Skeletal muscle cell (primary cell): ENCODE data around the gene ADAM8.

ENCODE experiments used
- DNase-seq: peaks from one replicate; pipeline ENCODE4 v3.0.0-alpha.2; 2010; ENCODE audit warnings: low read depth
- H3K4me3 ChIP-seq: 2 replicates; pipeline ENCODE4 v1.5.1; 2011; ENCODE audit warnings: low read depth, mild to moderate bottlenecking, control low read depth, low read length, moderate library complexity

ADAM8 gene

DNA sequence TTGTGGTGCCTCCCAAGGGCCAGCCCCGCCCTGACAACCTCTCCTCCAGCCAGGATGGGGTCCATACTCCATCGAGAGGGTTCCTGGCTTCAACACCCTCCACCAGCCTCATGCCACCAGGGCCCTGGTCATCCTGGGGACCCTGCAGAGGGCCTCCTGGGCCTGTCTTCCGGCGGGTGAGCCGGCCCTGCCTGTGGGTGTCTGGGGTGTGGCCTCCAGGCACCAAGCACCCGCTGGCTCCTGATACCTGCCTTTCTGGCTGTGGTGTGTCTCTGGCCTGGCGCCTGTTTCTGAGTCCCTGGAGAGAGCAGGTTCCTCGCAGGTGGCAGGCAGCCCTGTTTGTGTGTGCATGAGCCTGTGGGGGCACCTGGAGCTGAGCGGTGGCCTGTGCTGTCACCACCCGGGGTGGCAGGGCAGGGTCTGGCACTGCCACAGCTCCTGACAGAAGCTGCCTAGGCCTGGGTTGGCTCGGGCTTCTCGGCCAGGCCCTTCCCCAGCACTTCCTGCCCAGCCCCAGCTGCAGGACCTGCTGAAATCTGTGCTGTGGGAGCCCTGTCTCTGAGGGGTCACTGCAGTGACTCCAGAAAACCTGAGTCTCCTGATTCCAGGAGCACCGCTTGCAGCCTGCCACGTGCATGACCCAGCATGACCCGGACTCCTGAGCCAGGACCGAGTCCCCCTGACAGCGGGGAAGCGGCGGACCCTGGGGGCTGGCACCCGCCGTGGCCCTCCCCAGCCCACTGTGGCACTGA lies 18.4 kb downstream of the ADAM8 start:
- no peak for DNase-seq
- no peak overlapping the region for H3K4me3 ChIP-seq

DNA sequence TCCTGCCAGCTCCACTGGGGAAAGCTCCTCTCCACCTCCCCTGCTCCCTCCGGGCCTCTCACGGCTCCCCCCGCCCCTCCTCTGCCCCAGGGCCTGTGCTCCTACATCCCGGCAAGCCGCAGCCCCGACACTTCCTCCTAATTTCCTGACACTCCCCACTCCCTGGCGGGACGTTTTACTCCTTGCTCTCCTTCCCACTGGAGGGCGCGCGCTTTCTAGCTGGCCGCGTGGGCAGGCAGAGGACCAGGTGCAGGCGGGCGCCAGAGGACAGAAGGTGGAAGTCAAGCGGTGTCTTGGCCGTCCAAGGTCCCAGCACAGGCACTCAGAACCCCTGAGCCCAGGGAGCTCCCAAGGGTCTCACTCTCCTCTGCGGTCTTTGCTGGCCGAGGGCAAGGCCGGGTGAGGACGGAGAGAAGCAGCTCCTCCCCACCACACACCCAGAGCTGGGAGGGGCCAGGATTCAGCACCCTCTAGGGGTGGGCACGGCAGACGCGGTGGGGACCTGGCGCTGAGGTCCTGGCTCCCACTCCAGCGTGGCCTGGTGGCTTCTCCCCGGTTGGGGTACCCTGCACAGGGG lies 19.1 kb downstream of the ADAM8 start:
- no peak for DNase-seq
- no peak overlapping the region for H3K4me3 ChIP-seq

DNA sequence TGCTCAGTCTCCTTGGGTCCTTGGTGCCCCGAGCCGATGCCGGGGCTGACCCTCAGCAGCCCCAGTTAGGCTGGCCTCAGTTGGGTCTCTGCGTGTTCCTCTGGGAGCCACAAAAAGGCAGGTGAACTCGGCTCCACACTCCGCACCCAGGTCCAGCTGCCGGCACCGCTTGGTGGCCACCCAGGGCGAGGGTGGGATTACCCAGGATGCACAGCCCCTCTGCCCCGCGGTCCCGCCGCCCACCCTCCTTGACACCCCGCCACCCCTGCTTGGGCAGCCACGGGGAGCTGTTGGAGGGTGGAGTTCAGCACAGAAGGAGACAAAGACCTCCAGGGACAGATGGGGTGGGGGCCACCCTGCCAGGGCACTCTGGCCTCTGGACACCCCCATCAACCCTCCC lies 21.3 kb downstream of the ADAM8 start:
- no peak overlapping the region for H3K4me3 ChIP-seq
- no peak for DNase-seq

DNA sequence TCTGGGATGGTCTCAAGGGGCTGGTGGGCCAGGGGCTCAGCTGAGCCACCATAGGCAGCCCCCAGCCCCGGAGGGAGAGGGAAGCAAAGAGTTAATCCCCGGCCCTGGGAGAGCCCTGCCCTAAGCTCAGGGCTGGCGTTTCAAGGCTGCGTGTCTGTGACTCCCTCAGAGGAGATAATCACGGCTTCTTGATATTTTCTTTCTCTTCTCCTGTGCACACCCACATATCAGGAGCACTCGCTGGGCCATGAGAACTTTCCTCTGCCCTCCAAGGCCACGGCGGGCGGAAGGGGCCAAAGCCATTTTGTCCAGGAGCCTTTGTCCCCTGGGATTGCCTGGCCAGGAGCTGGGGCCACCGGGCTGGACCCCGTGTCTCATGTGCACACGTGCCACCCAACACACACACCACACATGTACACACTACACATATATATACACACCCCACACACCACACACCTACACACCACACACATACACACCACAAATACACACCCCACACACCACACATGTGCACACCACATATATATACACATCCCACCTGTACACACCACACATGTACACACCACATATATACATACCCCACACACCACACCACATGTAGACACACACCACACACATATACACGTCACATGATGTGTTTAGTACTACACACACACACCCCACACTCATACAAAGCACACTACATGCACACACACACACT lies 22.1 kb downstream of the ADAM8 start:
- DNase-seq = no peak
- no peak overlapping the region for H3K4me3 ChIP-seq

DNA sequence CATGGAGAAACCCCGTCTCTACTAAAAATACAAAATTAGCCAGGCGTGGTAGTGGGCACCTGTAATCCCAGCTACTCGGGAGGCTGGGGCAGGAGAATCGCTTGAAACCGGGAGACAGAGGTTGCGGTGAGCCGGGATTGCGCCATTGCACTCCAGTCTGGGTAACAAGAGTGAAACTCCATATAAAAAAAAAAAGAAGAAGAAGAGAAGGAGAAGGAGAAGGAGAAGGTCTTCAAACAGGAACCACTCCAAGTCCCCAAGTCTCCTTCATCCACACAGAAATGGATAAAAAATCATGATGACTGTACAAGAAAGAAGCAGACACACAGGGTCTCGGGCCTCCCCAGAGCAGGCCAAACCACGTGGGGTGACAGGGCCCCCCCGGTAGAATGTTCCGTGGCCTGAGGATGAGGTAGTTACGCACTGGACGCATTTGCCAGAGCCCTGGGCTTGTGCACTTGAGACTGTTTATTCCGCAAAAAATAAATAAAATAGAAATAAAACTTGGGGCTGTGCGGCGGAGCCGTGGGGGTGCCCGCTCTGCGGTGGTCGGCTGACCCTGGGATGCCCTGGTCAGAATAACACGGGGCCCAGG lies 23.2 kb downstream of the ADAM8 start:
- no peak overlapping the region for H3K4me3 ChIP-seq
- DNase-seq = no peak

DNA sequence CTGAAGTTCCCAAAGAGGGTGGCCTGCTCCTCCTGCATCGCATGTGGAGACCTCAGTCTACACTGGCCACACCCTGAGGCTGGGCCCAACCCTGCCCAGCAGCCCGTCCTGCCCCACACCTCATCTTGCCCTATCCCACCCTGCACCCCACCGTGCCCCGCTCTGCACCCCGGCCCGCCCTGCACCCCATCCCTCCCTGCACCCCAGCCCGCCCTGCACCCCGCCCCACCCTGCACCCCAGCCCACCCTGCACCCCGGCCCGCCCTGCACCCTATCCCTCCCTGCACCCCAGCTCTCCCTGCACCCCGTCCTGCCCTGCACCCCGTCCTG lies 24.5 kb downstream of the ADAM8 start:
- H3K4me3 ChIP-seq = no peak overlapping the region
- DNase-seq = no peak

DNA sequence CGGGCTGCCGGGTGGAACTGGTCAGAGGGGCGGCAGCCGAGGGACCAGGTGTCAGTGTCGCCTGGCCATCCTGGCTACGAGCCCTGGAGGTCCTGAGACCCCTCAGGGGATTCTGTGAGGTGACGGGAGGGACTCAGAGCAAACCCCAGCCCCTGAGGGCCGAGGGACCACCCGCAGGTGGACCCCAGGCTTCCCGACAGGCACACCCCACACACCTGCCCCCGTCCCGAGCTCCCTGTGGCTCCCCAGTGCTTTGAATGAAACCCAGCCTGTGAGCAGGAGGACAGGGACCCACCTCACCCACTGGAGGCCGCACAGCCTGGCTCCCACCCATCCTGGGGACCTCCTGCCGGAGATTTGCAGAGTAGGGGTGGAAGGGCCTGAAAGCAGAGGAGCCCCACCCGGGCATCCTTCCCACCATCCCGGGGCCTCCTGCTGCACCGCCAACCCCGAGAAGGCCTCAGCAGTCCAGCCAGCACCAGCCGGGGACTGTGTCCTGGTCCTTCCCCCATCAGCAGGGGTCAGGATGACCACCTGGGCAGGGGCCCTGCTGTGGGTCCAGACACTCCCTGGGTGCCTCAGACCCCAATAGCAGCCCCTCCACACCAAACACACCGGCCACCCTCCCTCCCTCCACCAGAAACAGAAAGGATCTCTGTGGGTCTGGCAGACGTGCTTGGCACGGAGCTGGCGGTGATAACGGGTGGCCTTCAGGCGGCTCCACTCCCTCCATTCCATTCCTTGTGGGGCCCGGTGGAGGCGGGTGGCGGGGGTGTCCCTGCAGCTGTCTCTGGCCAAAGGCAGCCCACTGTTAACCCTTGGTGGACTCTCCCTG lies 25.1 kb downstream of the ADAM8 start:
- no peak for DNase-seq
- no peak overlapping the region for H3K4me3 ChIP-seq

DNA sequence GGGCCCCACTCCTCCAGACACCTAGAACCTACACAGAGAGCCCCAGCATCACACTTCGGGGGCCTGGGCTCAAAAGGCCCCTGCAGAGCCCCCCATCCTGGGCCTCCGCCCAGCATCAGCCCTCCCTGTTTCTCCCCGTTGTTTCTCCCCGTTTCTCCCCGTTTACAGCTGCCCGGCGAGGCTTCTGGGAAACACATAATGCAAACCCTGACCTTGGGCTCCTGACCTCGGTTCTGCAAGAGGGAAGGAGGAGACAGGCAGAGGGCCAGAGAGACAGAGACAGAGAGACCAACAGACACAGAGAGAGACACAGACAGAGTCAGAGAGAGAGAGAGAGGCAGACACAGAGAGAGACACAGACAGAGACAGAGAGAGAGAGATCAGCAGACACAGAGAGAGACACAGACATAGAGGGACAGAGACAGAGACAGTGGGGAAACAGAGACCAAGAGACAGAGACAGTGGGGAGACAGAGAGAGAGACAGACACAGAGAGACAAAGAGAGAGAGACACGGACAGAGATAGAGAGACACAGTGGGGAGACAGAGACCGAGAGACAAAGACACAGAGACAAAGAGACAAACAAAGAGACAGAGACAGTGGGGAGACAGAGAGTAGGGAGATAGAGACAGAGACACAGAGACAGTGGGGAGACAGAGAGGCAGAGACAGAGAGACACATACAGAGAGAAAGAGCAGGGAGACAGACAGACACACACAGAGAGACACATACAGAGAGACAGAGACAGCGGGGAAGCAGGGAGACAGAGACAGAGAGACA lies 26.5 kb downstream of the ADAM8 start:
- no peak for DNase-seq
- no peak overlapping the region for H3K4me3 ChIP-seq

DNA sequence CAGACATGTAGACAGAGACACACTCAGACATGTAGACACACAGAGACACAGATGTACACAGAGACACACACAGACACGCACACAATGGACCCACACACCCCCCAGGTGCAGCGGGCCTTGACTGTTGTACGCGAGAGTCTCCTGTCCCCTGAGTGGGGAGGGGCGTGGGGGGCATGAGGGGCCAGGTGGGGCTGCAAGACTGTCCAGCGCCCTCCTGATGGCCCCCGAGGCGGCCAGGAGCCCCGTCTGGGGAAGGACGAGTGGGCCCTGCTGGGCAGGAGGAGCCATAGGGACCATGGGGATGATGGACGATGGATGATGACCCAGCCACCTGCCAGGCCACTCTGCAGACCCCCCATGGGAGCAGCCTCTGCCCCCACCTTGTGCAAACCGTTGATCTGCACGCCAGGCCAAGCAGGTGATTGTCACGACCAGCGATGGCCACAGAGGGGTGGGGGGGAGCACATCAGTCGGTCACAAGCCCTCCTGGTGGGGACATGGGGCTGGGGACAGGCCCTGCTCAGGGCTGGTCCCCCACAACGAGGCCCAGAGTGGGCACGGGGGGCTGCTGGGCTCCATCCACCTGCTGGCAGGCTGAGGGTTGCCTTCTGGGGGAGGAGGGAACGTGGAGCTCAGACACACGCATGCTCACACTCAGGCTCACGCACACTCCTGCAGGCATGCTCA lies 27.4 kb downstream of the ADAM8 start:
- DNase-seq = no peak
- H3K4me3 ChIP-seq = no peak overlapping the region

DNA sequence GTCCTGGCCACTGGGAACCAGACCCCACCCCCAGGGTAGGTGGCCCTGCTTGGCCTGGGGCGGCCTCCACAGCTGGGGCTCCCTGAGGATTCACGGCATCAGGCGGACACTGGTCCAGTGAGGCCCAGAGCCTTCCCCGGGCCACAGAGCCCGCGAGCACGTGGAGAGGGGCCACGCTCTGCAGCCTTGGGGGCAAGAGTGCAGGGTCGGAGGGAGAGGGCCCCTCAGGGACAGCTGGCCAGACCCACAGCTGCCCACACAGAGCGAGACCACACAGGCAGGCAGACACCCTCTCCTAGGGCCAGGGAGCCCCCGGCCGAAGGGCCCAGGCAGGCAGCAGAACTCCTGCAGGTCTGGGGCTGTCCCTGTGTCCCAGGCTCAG lies 28.3 kb downstream of the ADAM8 start:
- DNase-seq = no peak
- no peak overlapping the region for H3K4me3 ChIP-seq

DNA sequence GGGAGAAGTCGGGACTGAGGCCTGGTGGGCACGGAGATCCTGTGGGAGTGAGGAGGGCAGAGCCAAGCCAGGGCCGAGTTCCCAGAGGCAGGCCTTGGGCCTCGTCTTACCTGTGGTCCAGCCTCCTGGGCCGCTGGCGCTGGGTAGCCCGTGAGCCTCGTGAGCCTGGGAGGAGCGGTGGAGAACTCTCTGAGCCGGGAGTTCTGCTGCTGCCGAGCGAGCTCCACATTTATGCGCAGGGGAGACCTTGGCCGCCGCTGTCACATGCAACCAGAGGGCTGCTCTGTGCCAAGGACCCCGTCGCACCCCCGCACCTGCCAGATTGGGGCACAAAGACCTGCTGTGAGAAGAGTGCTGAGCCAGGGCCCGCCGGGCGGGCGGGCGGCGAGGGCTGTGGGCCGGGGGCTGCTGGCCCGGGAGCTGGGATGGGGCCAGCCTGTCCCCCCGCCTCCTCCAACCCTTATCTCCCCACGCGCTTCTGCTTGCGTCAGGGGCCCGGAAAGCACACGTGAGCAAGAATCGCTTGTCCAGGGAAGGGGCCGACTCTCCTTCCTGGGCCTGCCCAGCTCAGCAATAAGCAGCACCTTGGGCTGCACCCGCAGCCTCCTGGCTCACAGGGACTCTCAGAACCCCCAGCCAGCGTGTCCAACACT lies 28.9 kb downstream of the ADAM8 start:
- DNase-seq = no peak
- H3K4me3 ChIP-seq = no peak overlapping the region

DNA sequence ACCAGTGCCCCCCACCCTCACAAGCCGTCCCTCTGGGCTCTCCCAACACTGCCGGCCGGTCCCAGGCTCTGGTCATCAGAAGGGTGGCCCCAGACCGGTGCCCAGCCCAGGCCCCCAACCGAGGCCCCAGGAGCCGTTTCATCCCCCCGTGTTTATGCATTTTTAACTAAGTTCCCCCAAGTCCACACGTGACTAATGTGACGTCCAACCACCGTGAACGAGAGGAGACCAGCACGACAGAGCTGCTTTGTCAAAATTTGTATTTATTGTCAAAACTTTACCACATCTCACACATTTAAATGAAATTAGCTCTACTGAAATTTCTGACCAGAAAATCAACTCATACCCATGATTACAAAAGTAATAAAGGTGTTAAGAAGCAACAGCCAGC lies 30.4 kb downstream of the ADAM8 start:
- H3K4me3 ChIP-seq = no peak overlapping the region
- DNase-seq = no peak

DNA sequence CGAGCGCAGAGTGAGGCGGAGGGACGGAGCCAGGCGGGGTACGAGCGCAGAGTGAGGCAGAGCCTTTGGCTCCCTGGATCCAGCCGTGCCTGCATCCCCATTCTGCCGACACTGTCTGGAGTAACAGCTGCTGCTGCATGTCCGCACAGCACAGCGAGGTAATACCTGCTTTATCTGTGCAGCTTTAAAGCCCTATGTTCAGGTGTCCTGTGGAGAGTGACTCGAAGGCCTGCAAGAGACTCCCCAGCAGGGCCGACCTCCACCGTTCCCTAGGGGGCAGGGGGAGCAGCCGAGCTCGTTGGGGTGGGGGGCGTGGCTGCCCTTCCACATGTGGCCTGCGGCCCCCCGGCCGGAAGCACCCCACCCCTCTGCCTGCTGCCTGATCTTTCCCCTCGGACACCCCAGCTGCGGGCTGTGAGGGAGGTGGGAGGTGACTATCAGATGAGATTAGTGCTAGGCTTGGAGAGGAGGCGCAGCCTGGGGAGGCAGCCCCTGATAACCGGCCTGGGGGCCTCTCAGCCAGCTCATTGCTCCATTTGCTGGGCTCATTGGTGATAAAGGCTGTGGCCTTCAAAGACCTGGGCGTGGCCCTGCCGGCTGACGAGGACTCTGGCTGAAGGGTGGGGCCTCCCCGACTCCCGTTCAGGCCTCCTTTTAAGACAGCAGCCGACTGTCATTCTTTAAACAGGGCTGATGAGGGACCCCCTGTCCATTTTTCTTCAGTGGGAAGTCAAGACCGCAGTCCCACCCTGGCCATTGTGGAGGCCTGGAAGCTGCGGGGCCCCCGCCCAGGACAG lies 31.0 kb downstream of the ADAM8 start:
- no peak for DNase-seq
- no peak overlapping the region for H3K4me3 ChIP-seq

DNA sequence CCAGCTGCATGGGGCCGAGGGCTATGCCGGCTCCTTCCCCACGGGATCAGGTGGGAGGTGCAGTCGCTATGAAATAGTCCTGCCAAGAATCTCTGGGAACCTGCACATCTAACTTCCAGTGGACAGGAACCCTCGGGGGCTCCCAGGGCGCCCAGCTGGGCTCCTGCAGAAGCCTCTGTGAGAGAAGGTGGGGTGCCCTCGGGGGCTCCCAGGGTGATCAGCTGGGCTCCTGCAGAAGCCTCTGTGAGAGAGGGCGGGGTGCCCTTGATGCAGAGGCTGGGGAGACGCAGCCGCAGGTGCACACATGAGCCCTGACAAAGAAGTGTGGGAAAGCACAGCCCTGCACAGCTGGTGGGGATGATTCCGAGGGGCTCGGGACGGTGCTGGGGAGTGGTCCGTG lies 33.1 kb downstream of the ADAM8 start:
- DNase-seq = no peak
- no peak overlapping the region for H3K4me3 ChIP-seq

DNA sequence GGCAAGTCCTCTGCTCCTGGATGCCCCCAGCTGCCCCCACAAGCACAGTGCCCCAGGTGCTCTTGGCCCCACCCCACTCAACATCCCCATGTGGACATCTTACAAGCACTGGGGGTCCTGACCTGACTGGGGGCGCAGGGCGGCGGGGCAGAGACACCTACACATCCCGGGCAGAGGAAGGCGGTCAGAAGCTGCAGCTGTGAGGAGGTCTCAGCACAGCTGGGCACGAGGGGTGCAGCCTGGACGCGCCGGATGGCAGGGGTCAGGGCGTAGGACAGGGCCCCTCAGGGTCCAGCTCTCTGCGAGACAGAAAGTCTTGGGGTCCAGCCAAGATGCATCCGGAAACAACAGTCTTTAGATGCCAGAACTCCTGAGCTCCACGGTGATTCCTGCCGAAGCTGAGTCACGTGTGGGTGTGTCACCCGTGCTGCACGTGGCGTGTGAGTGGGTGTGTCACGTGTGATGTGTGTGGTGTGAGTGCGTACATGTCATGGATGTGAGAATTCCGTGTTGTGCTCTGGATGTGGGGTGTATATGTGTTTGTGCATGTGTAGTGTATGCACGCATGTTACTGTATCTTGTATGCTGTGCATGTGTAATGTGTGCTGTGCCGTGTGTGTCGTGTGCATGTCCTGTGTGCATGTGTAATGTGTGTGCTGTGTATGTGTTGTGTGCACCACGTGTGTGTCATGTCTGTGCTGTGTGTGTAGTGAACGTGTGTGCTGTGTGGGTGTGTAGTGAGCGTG lies 33.9 kb downstream of the ADAM8 start:
- DNase-seq = no peak
- H3K4me3 ChIP-seq = no peak overlapping the region

DNA sequence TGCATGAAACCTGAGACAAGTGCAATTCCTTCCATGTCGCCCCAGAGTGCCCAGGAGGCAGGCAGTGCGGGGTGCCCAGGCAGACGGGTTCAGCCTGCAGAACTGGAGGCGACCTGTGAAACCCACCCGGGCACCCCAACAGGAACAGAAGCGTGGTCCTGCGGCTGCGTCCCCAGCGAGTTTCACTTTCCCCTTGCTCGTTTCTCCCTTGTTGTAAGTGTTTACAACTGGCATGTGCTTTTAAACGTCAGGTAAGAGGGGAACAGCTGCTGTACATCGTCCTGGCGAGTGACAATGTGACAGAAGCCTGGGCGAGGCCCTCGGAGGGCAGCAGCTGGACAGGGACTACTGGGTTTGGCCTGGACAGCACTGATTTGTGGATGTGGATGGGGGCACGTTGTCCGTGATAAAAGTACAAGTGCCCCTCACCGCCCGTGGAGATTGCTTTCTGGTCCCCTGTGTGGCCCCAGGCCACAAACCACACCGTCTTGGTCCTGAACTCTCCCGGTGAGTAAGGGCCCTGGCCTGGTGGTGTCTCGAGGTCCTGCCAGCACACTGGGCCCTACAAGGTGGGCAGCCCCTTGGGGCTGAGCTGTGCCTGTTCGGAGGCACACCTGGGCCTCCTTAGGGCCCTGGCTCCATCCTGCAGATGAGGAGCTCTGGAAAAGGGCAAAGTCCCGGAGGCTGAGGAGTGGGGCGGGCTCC lies 35.0 kb downstream of the ADAM8 start:
- no peak for DNase-seq
- H3K4me3 ChIP-seq = no peak overlapping the region
